Stimulated activated CD8-positive, alpha-beta memory T cell treated with anti-CD3 and anti-CD28 coated beads, Interleukin-2, amount 100 ng/mL, for 1 hour (primary cell): ENCODE results near the gene TAF15.
A peak's percentile ranks its signal among the peaks of the same experiment; 100 is the strongest.

Source experiments
- DNase-seq, 2 donors: peaks; one replicate each; pipeline ENCODE4 v3.0.0-alpha.2; 2020; ENCODE audit warnings: low read depth in 2 of 2

TAF15 gene

GRCh38 chr17:35808962-35809854, at the start of gene TAF15:
TSS of gene TAF15 (plus strand) at chr17:35809484. CDS start at chr17:35809570, 86 bp downstream.
- peak; percentile 88 to 90 for DNase-seq

- DNase-seq = no peak
Observed at GRCh38 chr17:35760587-35760986, 48.7 kb upstream of the TAF15 start, which contains the start of gene C17orf50. TSS of gene C17orf50 (plus strand) at chr17:35760887. CDS start at chr17:35760942, 55 bp downstream.

- DNase-seq = no peak
Observed at GRCh38 chr17:35761601-35762000, 47.7 kb upstream of the TAF15 start.

- no peak for DNase-seq
Observed at GRCh38 chr17:35763767-35764122, 45.5 kb upstream of the TAF15 start.

- DNase-seq = peak; percentile 73 to 76
Observed at GRCh38 chr17:35764123-35764991, 44.9 kb upstream of the TAF15 start.

GRCh38 chr17:35765086-35765710, 44.1 kb upstream of the TAF15 start:
- DNase-seq = no peak

GRCh38 chr17:35765756-35766488, 43.4 kb upstream of the TAF15 start:
- DNase-seq = no peak

- no peak for DNase-seq
Observed at GRCh38 chr17:35766489-35766877, 42.8 kb upstream of the TAF15 start.

- no peak for DNase-seq
Observed at GRCh38 chr17:35766903-35767510, 42.3 kb upstream of the TAF15 start.

GRCh38 chr17:35768797-35769196, 40.5 kb upstream of the TAF15 start:
- no peak for DNase-seq

GRCh38 chr17:35769895-35770486, 39.3 kb upstream of the TAF15 start:
- DNase-seq = no peak

- DNase-seq = no peak
Observed at GRCh38 chr17:35773129-35773528, 36.2 kb upstream of the TAF15 start.

GRCh38 chr17:35773679-35774425, 35.4 kb upstream of the TAF15 start:
- DNase-seq = no peak

- no peak for DNase-seq
Observed at GRCh38 chr17:35774499-35774898, 34.8 kb upstream of the TAF15 start.

GRCh38 chr17:35775039-35775438, 34.2 kb upstream of the TAF15 start:
- no peak for DNase-seq

- no peak for DNase-seq
Observed at GRCh38 chr17:35775583-35775982, 33.7 kb upstream of the TAF15 start.

- DNase-seq = no peak
Observed at GRCh38 chr17:35778641-35779196, 30.6 kb upstream of the TAF15 start.

GRCh38 chr17:35780950-35781349, 28.3 kb upstream of the TAF15 start:
- DNase-seq = no peak

GRCh38 chr17:35784895-35785294, 24.4 kb upstream of the TAF15 start:
- DNase-seq = no peak
